NB4 (cell line): ENCODE results near the gene ASRGL1.

Source experiments
- DNase-seq: peaks from one replicate; pipeline ENCODE4 v3.0.0; 2010; ENCODE audit warnings: low read depth
- H3K4me3 ChIP-seq: one replicate; pipeline ENCODE4 v1.5.1; 2011; ENCODE audit warnings: mild to moderate bottlenecking, low read depth, low read length, moderate library complexity
- CTCF ChIP-seq: IDR thresholded peaks from one replicate; pipeline ENCODE4 v1.5.1; 2012; ENCODE audit warnings: low read depth, low read length
- MAX ChIP-seq: IDR thresholded peaks from 2 replicates; pipeline ENCODE4 v1.6.1; 2011; ENCODE audit warnings: low read depth, low read length
- MYC ChIP-seq: IDR thresholded peaks from 2 replicates; pipeline ENCODE4 v1.6.1; 2011; ENCODE audit warnings: low read depth, low read length
- POLR2A ChIP-seq: IDR thresholded peaks from 2 replicates; pipeline ENCODE4 v1.6.1; 2011; ENCODE audit warnings: mild to moderate bottlenecking; ENCODE audit not compliant: insufficient read length; ENCODE audit errors: extremely low read depth

Gene ASRGL1

GRCh38 chr11:62337303-62338181, at the start of gene ASRGL1:
Gene ASRGL1, plus strand, starts transcription at chr11:62337448. Its CDS starts 530 bp downstream, at chr11:62337978.
- peak within 1 kb of the TSS; percentile 56 for H3K4me3 ChIP-seq
- TF ChIP-seq CTCF: no peak
- TF ChIP-seq MYC: no peak
- no peak for TF ChIP-seq MAX
- TF ChIP-seq POLR2A: no peak
- DNase-seq: peak; percentile 75

GRCh38 chr11:62295504-62295903, 41.7 kb upstream of the ASRGL1 start:
- no peak overlapping the region for H3K4me3 ChIP-seq
- TF ChIP-seq MYC (no peak), MAX (no peak), CTCF (no peak)
- DNase-seq: peak; percentile 54

GRCh38 chr11:62298975-62299374, 38.3 kb upstream of the ASRGL1 start, which contains the start of gene SCGB1D4:
Gene SCGB1D4, minus strand, starts transcription at chr11:62299075. Its CDS starts 65 bp downstream, at chr11:62299010.
- TF ChIP-seq CTCF: no peak
- TF ChIP-seq MAX: no peak
- no peak for TF ChIP-seq MYC
- no peak for TF ChIP-seq POLR2A
- no peak for DNase-seq
- no peak within 1 kb of the TSS for H3K4me3 ChIP-seq

GRCh38 chr11:62306227-62306626, 31.0 kb upstream of the ASRGL1 start:
- no peak for DNase-seq
- no peak overlapping the region for H3K4me3 ChIP-seq
- TF ChIP-seq MAX: no peak
- TF ChIP-seq POLR2A: no peak
- TF ChIP-seq MYC: no peak
- TF ChIP-seq CTCF: no peak

GRCh38 chr11:62307950-62308349, 29.3 kb upstream of the ASRGL1 start:
- no peak for DNase-seq
- no peak overlapping the region for H3K4me3 ChIP-seq
- TF ChIP-seq MYC: no peak
- TF ChIP-seq CTCF: no peak
- no peak for TF ChIP-seq MAX
- no peak for TF ChIP-seq POLR2A
